Uterus (tissue), 2 donors: ENCODE data around the gene KPNA1.

Experiments
- POLR2A ChIP-seq, 2 donors: fragments of 450-650 bp; IDR thresholded peaks; one replicate each; pipeline ENCODE4 v1.6.1; 2016; ENCODE audit warnings: antibody characterized with exemption in 2 of 2, mild to moderate bottlenecking in 1 of 2, moderate library complexity in 1 of 2
- TF ChIP-seq, protein P1 (sequence below), 4 experiments: fragments of 200-600 bp in 2 of 4; fragments of 450-650 bp in 2 of 4; sonication (generic) in 2 of 4; IDR thresholded peaks; one replicate each; pipeline ENCODE4 v1.5.1; 2016 to 2019; ENCODE audit warnings: antibody characterized with exemption in 4 of 4, mild to moderate bottlenecking in 2 of 4, moderate library complexity in 1 of 4

DNA sequence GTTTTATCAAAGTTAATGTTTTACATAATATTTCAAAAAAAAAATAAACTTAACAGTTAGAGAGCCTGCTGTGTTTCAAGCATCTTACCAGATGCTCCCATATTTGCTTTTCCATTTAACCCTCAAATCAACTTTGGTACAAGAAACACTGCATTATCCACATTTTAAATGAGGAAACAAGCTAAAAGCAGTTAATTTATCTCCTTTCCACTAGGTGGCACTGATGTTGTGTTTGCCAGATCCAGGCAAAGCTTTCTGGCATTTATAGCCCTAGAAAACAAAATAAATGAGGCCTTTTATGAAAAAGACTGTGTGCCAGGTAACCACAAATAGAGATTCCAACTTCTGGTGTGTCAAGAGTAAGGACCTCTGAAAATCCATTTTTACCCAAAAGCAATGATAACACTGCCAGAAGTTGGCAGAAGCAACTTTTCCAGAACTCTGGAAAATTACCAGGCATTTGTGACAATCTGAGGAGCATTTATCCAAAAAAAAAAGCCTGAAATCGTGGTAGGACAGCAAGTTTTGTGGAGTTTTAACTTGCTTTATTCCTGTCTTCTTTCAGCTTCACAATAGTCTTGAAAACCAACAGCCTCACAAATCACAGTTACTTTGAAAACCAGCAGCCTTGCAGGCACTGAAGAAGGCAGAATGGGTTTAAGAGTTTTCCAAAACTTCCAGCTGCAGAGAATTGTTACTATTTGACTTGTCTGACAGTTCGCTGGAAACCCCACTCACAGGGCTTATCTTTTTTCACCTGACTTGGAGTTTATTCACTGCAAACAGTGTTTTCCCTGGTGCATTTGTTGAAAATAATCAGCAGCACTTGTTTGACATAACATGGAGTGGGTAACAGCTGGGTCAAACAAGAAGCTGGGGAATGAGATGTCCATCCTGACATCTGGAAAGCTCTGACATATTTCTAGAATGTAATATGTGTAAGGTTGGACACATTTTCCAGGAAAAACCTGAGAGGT lies 121.6 kb downstream of the KPNA1 start:
- TF ChIP-seq, protein P1, sequence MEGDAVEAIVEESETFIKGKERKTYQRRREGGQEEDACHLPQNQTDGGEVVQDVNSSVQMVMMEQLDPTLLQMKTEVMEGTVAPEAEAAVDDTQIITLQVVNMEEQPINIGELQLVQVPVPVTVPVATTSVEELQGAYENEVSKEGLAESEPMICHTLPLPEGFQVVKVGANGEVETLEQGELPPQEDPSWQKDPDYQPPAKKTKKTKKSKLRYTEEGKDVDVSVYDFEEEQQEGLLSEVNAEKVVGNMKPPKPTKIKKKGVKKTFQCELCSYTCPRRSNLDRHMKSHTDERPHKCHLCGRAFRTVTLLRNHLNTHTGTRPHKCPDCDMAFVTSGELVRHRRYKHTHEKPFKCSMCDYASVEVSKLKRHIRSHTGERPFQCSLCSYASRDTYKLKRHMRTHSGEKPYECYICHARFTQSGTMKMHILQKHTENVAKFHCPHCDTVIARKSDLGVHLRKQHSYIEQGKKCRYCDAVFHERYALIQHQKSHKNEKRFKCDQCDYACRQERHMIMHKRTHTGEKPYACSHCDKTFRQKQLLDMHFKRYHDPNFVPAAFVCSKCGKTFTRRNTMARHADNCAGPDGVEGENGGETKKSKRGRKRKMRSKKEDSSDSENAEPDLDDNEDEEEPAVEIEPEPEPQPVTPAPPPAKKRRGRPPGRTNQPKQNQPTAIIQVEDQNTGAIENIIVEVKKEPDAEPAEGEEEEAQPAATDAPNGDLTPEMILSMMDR (IDR thresholded peaks at IDR 0.05): peak; percentile 56 to 69 (median 69)
- TF ChIP-seq POLR2A (IDR thresholded peaks at IDR 0.05): no peak
